Measurements from ENCODE around the gene NRP1.
"Not testable (repeated sequence)": the region's sequence is repeated elsewhere in the genome, so short reads cannot be mapped to it uniquely, and the experiment has no call there.

Gene NRP1

GRCh38 chr10:33321516-33321915 lies 13.0 kb downstream of the NRP1 start:
- DNase-seq (ENCODE audit: low read depth in 2 of 2): no peak

DNA sequence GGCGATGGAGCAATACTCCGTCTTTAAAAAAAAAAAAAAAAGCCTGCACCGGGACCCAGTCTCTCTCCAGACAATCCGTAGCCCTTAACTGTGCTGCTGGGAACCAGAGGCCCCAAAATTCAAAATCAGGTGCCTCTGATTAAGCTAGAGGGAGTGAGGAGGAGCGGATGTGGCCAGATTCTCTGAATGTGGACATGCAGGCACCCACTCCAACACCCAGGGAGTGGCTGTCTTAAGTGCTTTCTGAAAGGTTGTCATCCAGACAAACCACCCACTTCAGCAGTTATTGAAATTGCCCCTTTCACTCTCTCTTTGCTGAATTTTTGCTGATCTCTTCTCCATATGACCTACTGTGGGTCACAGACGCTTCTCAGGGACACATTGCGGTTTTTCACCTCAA lies 14.2 kb downstream of the NRP1 start:
- DNase-seq (ENCODE audit: low read depth in 2 of 2): no peak

GRCh38 chr10:33315891-33316290 lies 18.6 kb downstream of the NRP1 start:
- no peak for DNase-seq (ENCODE audit: low read depth in 2 of 2)

DNA sequence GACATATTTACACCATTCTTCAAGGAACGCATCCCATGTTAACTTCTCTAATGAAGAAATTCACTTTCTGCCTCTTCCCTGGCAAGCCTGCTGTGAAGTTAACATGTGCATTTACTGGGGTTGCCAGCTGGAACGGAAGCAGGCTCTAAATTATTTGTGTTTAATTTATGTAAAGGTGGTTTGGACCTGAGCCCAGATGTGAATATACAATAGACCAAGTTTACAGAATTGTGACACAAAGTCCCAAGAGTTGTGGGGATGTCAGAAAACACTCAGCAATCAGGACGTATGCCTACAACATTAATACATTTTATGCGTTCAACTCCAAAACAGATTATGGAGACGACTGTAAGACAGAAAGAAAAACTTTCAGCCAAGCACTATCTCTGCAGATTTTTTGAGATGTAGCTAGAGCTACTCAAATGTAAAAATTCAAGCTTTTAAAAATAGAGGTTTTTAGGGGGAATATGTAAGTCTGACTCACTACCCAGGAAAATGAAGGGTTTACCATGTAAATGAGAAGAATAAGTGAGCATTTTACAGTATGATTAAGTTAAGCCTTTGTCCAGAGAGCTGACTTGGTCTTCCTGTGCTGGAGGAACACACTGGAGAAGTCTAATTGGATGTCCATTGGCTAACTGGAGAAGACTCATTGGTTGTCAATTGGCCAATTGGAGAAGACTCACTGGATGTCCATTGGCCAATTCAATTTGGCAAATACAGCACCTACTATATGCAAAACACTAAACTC lies 19.5 kb downstream of the NRP1 start:
- DNase-seq (ENCODE audit: low read depth in 2 of 2): no peak

DNA sequence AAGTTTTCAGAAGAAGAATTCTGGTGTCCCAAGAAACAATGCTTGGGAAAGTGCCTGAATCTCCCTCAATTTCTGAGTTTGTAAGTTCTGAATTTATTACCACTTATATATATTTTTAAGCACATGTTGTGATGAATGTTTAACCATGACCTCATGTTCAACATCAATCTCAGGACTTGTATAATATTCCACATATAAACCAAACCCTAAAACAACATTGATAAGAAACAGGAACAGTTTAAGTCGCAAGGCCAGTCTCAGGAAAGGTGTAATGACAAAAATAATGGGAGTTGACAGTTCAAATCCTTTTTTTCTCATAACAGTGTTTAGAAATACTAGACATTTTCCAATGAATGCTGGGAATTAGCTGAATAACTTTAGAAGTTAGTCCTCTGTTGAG lies 22.8 kb downstream of the NRP1 start:
- DNase-seq (ENCODE audit: low read depth in 2 of 2): no peak

DNA sequence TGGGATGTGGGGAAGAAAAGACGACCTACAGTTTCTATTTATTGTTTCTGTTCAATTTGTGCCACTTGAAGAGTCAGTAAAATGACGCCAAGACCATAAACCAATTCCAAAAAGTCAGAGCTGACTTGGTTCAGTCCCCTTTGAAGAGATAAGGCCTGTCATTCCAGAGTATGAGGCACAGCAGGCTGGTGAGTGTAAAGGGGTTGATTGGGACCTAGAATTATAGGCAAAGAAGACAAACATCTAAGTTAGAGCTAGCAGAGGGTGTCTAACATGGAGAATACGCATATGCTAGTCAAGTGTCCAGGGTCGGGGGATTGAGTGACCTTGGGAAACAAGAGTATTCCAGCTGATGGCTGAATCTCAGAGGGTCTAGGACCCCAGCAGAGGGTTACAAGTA lies 23.6 kb downstream of the NRP1 start:
- DNase-seq (ENCODE audit: low read depth in 2 of 2): no peak

DNA sequence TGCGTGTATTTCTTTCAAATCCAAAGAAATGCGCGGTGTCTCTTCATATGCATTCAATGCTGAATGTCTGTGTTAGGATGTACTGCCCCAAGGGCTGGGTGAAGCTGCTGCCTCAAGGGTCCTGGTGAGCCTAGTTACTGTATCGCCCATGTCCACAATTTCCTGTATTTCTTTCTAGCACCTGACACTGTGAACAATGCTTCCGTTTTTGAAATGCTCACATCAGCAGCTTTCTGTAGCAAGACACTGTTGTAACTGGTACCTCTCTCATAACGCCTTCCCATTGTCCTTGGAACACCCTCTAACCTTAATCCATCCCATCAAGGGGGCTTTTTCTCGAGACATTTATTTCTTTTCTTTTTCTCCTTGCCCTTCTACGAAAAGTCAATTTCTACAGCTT lies 25.1 kb downstream of the NRP1 start:
- DNase-seq (ENCODE audit: low read depth in 2 of 2): no peak

DNA sequence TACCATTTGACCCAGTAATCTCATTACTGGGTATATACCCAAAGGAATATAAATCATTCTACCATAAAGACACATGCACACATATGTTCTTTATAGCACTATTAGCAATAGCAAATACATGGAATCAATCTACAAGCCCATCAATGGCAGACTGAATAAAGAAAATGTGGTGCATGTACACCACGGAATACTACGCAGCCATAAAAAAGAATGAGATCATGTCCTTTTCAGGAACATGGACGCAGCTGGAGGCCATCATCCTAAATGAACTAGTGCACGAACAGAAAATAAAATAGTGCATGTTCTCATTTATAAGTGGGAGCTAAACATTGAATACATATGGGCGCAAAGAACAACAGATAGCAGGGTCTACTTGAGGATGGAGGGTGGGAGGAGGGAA lies 26.6 kb downstream of the NRP1 start:
- no peak for DNase-seq (ENCODE audit: low read depth in 2 of 2)

GRCh38 chr10:33306701-33307519 lies 27.6 kb downstream of the NRP1 start:
- no peak for DNase-seq (ENCODE audit: low read depth in 2 of 2)

GRCh38 chr10:33306126-33306525 lies 28.3 kb downstream of the NRP1 start:
- DNase-seq (ENCODE audit: low read depth in 2 of 2): no peak

GRCh38 chr10:33304423-33305225 lies 29.8 kb downstream of the NRP1 start:
- no peak for DNase-seq (ENCODE audit: low read depth in 2 of 2)

DNA sequence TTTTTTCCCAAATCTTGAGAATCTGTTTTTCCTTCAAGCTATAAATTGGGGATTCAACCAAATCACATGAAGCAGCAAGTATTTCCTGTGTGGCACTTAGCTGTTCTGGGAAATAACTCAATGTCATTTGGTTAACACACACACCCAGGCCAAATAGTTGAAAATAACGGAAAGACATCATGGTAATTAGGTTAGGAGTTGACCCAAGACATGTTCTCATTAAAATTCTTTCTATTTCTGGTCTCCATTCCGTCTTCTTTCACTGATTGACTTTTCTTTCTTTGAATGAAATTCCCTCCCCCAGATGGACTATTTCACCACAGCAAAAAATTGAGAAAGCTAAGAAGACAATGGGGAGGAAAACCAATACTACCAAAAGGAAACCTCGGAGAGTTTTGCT lies 30.5 kb downstream of the NRP1 start:
- no peak for DNase-seq (ENCODE audit: low read depth in 2 of 2)

GRCh38 chr10:33302208-33302829 lies 32.1 kb downstream of the NRP1 start:
- DNase-seq (ENCODE audit: low read depth in 2 of 2): no peak

DNA sequence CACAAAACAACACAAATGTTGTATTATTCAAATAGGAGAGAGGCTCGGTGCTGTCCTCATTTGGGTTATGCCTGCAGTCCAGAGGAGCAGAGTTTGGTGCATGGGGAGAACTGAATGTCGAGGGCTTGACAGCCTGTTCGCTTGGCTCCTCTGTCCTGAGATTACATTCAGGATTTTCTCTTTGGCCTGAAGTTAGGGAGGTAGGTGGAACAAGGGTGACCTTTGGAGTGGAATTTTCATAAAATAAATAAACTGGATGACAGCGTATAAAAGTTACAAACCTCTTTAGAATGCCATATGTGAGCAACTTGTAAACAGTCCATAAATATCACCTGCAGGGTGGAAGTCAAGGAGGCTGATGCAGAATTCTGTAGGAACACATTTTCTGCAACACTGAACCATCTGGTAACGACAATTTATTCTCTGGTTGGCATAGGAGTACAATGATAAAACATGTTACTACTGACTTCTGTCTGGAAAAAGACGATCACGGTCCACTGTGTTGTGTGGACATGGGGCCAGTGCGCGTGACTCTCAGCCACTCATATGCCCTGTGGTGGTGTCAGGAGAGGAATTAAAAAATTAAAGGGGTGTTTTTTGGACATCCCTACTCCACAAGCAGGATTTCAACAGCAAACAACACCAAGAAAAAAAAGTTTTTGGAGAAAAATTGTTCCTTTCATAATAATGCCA lies 33.2 kb downstream of the NRP1 start:
- no peak for DNase-seq (ENCODE audit: low read depth in 2 of 2)

DNA sequence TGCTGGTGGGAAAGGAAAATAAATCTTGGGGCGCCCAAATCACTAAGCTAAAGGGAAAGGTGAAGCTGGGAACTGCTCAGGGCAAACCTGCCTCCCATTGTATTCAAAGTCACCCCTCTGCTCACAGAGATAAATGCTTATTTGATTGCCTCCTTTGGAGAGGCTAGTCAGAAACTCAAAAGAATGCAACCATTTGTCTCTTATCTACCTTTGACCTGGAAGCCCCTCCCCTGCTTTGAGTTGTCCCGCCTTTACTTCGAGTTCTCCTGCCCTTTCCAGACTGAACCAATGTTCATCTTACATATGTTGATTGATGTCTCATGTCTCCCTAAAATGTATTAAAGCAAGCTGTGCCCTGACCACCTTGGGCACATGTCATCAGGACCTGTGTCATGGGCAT lies 33.9 kb downstream of the NRP1 start:
- DNase-seq (ENCODE audit: low read depth in 2 of 2): not testable (repeated sequence)

- no peak for DNase-seq (ENCODE audit: low read depth in 2 of 2)
These were observed 35.6 kb downstream of the NRP1 start for GRCh38 chr10:33298893-33299292.

DNA sequence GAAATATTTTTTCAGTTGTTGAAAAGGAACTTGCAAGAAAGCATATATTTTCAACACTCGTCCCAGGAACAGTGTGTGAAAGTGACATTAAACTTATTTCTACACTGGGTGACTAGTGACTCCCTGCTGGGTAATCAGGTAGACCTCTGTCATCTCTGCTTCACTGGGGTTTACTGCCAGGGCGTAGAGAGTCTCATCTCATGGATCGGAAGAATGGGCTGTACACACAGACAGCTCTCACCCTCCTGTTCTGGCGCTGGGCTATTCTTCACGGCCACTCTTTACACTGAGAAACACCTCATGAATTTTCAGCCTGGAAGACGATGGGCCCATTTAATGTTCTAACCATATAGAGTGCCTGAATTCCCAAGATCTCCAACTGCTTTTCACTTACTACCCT lies 36.4 kb downstream of the NRP1 start:
- no peak for DNase-seq (ENCODE audit: low read depth in 2 of 2)

DNA sequence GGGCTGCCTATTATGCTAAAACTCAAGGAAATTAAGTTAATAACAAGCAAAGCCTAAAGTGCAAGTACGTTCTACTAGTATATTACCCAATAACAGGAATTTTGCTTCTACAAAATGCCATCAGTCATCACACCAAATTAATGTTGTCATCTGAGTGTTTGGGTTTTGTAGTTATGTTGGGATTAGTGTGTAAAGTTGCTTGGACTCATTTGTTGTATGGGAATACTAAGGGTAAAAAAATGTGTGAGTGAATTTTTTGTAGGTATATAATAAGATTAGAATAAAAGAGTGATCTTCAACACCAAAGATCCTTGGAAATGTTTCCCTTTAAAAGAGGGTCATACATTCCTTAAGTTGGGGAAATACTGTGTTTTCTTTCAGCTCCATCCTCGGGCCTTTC lies 38.6 kb downstream of the NRP1 start:
- no peak for DNase-seq (ENCODE audit: low read depth in 2 of 2)

- no peak for DNase-seq (ENCODE audit: low read depth in 2 of 2)
These were observed 40.8 kb downstream of the NRP1 start for GRCh38 chr10:33293531-33294170.

GRCh38 chr10:33293076-33293475 lies 41.4 kb downstream of the NRP1 start:
- no peak for DNase-seq (ENCODE audit: low read depth in 2 of 2)

GRCh38 chr10:33291053-33291592 lies 43.3 kb downstream of the NRP1 start:
- DNase-seq (ENCODE audit: low read depth in 2 of 2): no peak
